ENCODE data around the gene MMEL1.

- TF ChIP-seq CTCF (IDR thresholded peaks at IDR 0.05; ENCODE audit: poor library complexity), result no peak
- TF ChIP-seq EZH2phosphoT487 (IDR thresholded peaks at IDR 0.05; ENCODE audit: low read depth, severe bottlenecking, unreplicated experiment), result no peak
Measured at GRCh38 chr1:2609319-2610035, 23.3 kb downstream of the MMEL1 start.

All from hepatocyte (in vitro differentiated cells).